Heart right ventricle (tissue), 16 donors: ENCODE data around the gene KLKB1. TPM values are rescaled to one million over a fixed set of nuclear protein-coding genes. Genes with fewer than 3 reads are reported as not detected.

Source experiments
- ATAC-seq, 8 donors: fragments of 200-7000 bp; cut with Tn5 transposase; one replicate each; pipeline ENCODE4 v1.9.1; 2020; ENCODE audit warnings: mild to moderate bottlenecking in 8 of 8, moderate library complexity in 8 of 8, moderate number of reproducible peaks in 1 of 8
- DNase-seq, 2 donors: peaks; one replicate each; pipeline ENCODE4 v3.0.0-alpha.2; 2020
- H3K27ac ChIP-seq, 10 donors: fragments of 200-600 bp; sonication (generic) in 2 of 10; one replicate each; pipeline versions ENCODE4 v1.5.0 to v1.8.0; 2020 to 2022; ENCODE audit warnings: mild to moderate bottlenecking in 3 of 10
- H3K27me3 ChIP-seq, 7 donors: fragments of 200-600 bp; one replicate each; pipeline ENCODE4 v1.8.0; 2021 to 2022; ENCODE audit warnings: mild to moderate bottlenecking in 2 of 7
- H3K36me3 ChIP-seq, 9 donors: fragments of 200-600 bp; sonication (generic) in 1 of 9; one replicate each; pipeline versions ENCODE4 v1.5.0 to v1.8.0; 2020 to 2022; ENCODE audit warnings: mild to moderate bottlenecking in 2 of 9
- H3K4me1 ChIP-seq, 9 donors: fragments of 200-600 bp; sonication (generic) in 1 of 9; one replicate each; pipeline versions ENCODE4 v1.5.0 to v1.8.0; 2020 to 2022; ENCODE audit warnings: mild to moderate bottlenecking in 4 of 9
- H3K4me3 ChIP-seq, 10 donors: fragments of 200-600 bp; sonication (generic) in 2 of 10; one replicate each; pipeline versions ENCODE4 v1.5.0 to v1.8.0; 2020 to 2022; ENCODE audit warnings: mild to moderate bottlenecking in 7 of 10, moderate library complexity in 2 of 10
- H3K9me3 ChIP-seq, 11 donors: fragments of 200-600 bp in 10 of 11; sonication (generic) in 2 of 11; one replicate each; pipeline versions ENCODE4 v1.5.0 to v1.8.0; 2013 to 2022; ENCODE audit warnings: mild to moderate bottlenecking in 2 of 11, control low read depth in 1 of 11, moderate library complexity in 1 of 11
- WGBS, 2 donors: extraction: QIAGEN DNeasy Blood & Tissue Kit; methylation state at CpG; one replicate each; pipeline ENCODE4 v1.1.7; 2013; ENCODE audit warnings: inconsistent platforms in 1 of 2; 5-methylcytosine and 5-hydroxymethylcytosine counted together
- intact Hi-C, 10 donors: fragments of 100-400 bp; cut with DNase I; formaldehyde crosslinking; loops; one replicate each; pipeline versions ENCODE4 v1.11.1 to v1.14.2; 2022
- polyA plus RNA-seq, 2 donors: library from polyadenylated mRNA; stranded (reverse); fragments of 200-250 nt; gene quantifications; one replicate each; pipeline ENCODE4 v1.2.3, GENCODE V29; 2013
- total RNA-seq, 10 donors: library from RNA; stranded (reverse); fragmentation: NEBNext Ultra II Directional in 3 of 10; extraction: Animal tissue kit (Norgen Biotek cat#: 25700) in 3 of 10; gene quantifications; one replicate each; pipeline versions ENCODE4 v1.2.1 to v1.2.4, GENCODE V29; 2021 to 2023
- TF ChIP-seq, protein P1 (sequence below), 9 donors: fragments of 200-600 bp; sonication (generic) in 2 of 9; IDR thresholded peaks; one replicate each; pipeline versions ENCODE4 v1.5.0 to v1.8.0; 2021 to 2022; ENCODE audit warnings: antibody characterized with exemption in 9 of 9, mild to moderate bottlenecking in 5 of 9, moderate library complexity in 1 of 9
- donor health status: Arrhythmogenic right ventricular cardiomyopathy.
- donor health status: ischemic (EF 13 %, LVEDD 7.1; RV severe dilation, severe dysfunction).
- donor health status: healthy with polysubstance abuse.
- donor health status: DM: no; HTN: yes; CAD: no.
- donor health status: DM: no; HTN: no; CAD: no.
- donor health status: ischemic (EF 25% LVEDD 6.9; RV normal size, moderate dysfunction).
- donor health status: ischemic (EF 25% LVEDD 5.7; RV mildly dilated, moderate dysfunction).
- donor health status: healthy.
- donor health status: DM: yes; HTN: yes; CAD: no.
- donor health status: Ischemic cardiomyopathy.
- donor health status: ischemic (EF 35%, LVEDD 5.7; RV mildly dilated, moderate dysfunction).
- donor health status: nonischemic (EF 11% LVEDD 7.7; RV severe dilation, severe dysfunction).
- donor health status: DM: yes; HTN: yes; CAD: no.
- donor health status: PGD.
- donor health status: ischemic (EF 29% LVEDD 5.4; RV normal size, mild dysfunction).
- donor health status: nonischemic (EF 23%, LVEDD 6.1; RV moderate dilation, normal function).

Gene KLKB1
- total and polyA plus RNA-seq, 12 donors = 0.23 to 3.7 (median 1.1) TPM

GRCh38 chr4:186204686-186205085 is 22.6 kb upstream of the KLKB1 start:
- Histone ChIP-seq H3K36me3 (peaks cover 0 to 30% (median 8%) of the 10 kb centered on the region in 9 donors), H3K9me3 (peaks cover 0 to 10% (median 0%) of the 10 kb centered on the region in 11 donors), H3K4me3 (peak overlapping the region in 5 of 10 donors; percentile 10 to 46 (median 39)), H3K27me3 (no peaks in the 10 kb centered on the region), H3K4me1 (peaks cover 0 to 45% (median 9%) of the 10 kb centered on the region in 9 donors), H3K27ac (peak overlapping the region in 4 of 10 donors; percentile 19 to 72 (median 56))
- WGBS, 2 donors = 87 to 90% methylated on average over 13 of the region's 13 CpGs
- ATAC-seq = no peak
- intact Hi-C loops = no loop called here
- no peak for DNase-seq
- TF ChIP-seq, protein P1, sequence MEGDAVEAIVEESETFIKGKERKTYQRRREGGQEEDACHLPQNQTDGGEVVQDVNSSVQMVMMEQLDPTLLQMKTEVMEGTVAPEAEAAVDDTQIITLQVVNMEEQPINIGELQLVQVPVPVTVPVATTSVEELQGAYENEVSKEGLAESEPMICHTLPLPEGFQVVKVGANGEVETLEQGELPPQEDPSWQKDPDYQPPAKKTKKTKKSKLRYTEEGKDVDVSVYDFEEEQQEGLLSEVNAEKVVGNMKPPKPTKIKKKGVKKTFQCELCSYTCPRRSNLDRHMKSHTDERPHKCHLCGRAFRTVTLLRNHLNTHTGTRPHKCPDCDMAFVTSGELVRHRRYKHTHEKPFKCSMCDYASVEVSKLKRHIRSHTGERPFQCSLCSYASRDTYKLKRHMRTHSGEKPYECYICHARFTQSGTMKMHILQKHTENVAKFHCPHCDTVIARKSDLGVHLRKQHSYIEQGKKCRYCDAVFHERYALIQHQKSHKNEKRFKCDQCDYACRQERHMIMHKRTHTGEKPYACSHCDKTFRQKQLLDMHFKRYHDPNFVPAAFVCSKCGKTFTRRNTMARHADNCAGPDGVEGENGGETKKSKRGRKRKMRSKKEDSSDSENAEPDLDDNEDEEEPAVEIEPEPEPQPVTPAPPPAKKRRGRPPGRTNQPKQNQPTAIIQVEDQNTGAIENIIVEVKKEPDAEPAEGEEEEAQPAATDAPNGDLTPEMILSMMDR (IDR thresholded peaks at IDR 0.05) = no peak

- H3K9me3 ChIP-seq = peaks cover 0 to 10% (median 0%) of the 10 kb centered on the region in 11 donors
- ATAC-seq (no peak), DNase-seq (no peak)
- peaks cover 0 to 35% (median 10%) of the 10 kb centered on the region in 9 donors for H3K36me3 ChIP-seq
- peaks cover 0 to 40% (median 6%) of the 10 kb centered on the region in 9 donors for H3K4me1 ChIP-seq
- no peak overlapping the region for H3K27ac ChIP-seq
- TF ChIP-seq, protein P1 (IDR thresholded peaks at IDR 0.05) = no peak
- intact Hi-C loops = no loop called here
- H3K27me3 ChIP-seq = no peaks in the 10 kb centered on the region
- WGBS, 2 donors = 90 to 93% methylated on average over 8 of the region's 8 CpGs
- H3K4me3 ChIP-seq = no peak overlapping the region
Measured at GRCh38 chr4:186205156-186205555, 22.2 kb upstream of the KLKB1 start.

GRCh38 chr4:186216465-186217024 is 10.8 kb upstream of the KLKB1 start:
- no peaks in the 10 kb centered on the region for H3K27me3 ChIP-seq
- no peaks in the 10 kb centered on the region for H3K9me3 ChIP-seq
- TF ChIP-seq, protein P1 (IDR thresholded peaks at IDR 0.05) = no peak
- intact Hi-C loops = no loop called here
- no peak overlapping the region for H3K27ac ChIP-seq
- peaks cover 0 to 15% (median 0%) of the 10 kb centered on the region in 9 donors for H3K36me3 ChIP-seq
- H3K4me1 ChIP-seq = no peaks in the 10 kb centered on the region
- ATAC-seq (no peak), DNase-seq (no peak)
- 45 to 53% methylated on average over 8 of the region's 8 CpGs for WGBS, 2 donors
- no peak overlapping the region for H3K4me3 ChIP-seq

DNA sequence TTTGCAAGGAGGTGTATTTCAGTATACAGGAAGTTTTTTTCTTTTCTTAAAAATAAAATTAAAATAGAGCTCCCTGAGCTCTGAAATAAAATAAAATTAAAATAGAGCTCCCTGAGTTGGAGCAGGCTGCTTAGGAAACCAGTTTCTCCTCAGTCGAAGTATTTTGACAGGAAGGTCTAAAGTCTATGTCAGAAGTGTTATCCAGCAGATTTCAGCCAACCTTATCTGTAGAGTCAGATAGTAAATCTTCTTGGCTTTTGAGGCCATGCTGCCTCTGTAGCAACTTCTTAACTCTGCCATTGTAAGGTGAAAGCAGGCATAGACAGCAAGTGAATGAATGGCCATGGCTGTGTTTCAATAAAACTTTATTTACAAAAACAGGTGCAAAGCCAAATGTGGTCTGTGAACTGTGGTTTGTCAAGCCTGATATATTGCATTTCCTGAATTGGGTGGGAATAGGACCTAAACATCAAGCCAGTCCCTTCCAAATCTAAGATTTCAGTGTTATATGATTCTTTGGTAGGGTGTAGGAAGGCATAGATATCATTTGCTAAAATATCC is 9.5 kb upstream of the KLKB1 start:
- ATAC-seq (no peak), DNase-seq (no peak)
- peaks cover 0 to 3% (median 0%) of the 10 kb centered on the region in 9 donors for H3K36me3 ChIP-seq
- no peak overlapping the region for H3K4me3 ChIP-seq
- H3K9me3 ChIP-seq = no peaks in the 10 kb centered on the region
- H3K4me1 ChIP-seq = no peaks in the 10 kb centered on the region
- TF ChIP-seq, protein P1 (IDR thresholded peaks at IDR 0.05) = no peak
- H3K27ac ChIP-seq = no peak overlapping the region
- WGBS, 2 donors = 37 to 58% methylated on average over 1 of the region's 1 CpG
- intact Hi-C loops = no loop called here
- H3K27me3 ChIP-seq = no peaks in the 10 kb centered on the region
